H9 (cell line): ENCODE measurements around the gene ADAMTS8. TPM values are rescaled to one million over a fixed set of nuclear protein-coding genes. Genes with fewer than 3 reads are reported as not detected.

Experiments
- DNase-seq: peaks from one replicate; pipeline ENCODE4 v3.0.0-alpha.2; 2017
- H2AFZ ChIP-seq: one replicate; pipeline ENCODE4 v1.6.1; 2013; ENCODE audit warnings: mild to moderate bottlenecking, low read length, control low read depth, moderate library complexity
- H2AK5ac ChIP-seq: 2 replicates; pipeline ENCODE4 v1.6.1; 2013; ENCODE audit warnings: low read length, control low read depth, mixed read lengths; ENCODE audit not compliant: insufficient read length
- H2BK120ac ChIP-seq: one replicate; pipeline ENCODE4 v1.6.1; 2013; ENCODE audit warnings: low read depth, mild to moderate bottlenecking, low read length, control low read depth, inconsistent platforms; ENCODE audit not compliant: poor library complexity, severe bottlenecking
- H2BK12ac ChIP-seq: 2 replicates; pipeline ENCODE4 v1.6.1; 2013; ENCODE audit warnings: low read length, control low read depth, mixed read lengths, low read depth; ENCODE audit not compliant: insufficient read length
- H2BK15ac ChIP-seq: 2 replicates; pipeline ENCODE4 v1.6.1; 2013; ENCODE audit warnings: low read depth, low read length, control low read depth
- H2BK20ac ChIP-seq: one replicate; pipeline ENCODE4 v1.6.1; 2013; ENCODE audit warnings: low read depth, mild to moderate bottlenecking, low read length, control low read depth, inconsistent platforms; ENCODE audit not compliant: poor library complexity, severe bottlenecking
- H2BK5ac ChIP-seq: 2 replicates; pipeline ENCODE4 v1.6.1; 2013; ENCODE audit warnings: low read length, control low read depth, mixed read lengths; ENCODE audit not compliant: insufficient read length
- H3K14ac ChIP-seq: 2 replicates; pipeline ENCODE4 v1.6.1; 2013; ENCODE audit warnings: low read length, control low read depth; ENCODE audit not compliant: insufficient read depth
- H3K18ac ChIP-seq: 2 replicates; pipeline ENCODE4 v1.6.1; 2013; ENCODE audit warnings: low read depth, mild to moderate bottlenecking, mixed read lengths, low read length, control low read depth; ENCODE audit not compliant: insufficient read length
- H3K23ac ChIP-seq: 2 replicates; pipeline ENCODE4 v1.6.1; 2013; ENCODE audit warnings: low read length, control low read depth, mixed read lengths, low read depth; ENCODE audit not compliant: insufficient read length
- H3K23me2 ChIP-seq: 2 replicates; pipeline ENCODE4 v1.6.1; 2013; ENCODE audit warnings: low read depth, mild to moderate bottlenecking, mixed read lengths, low read length, control low read depth; ENCODE audit not compliant: insufficient read length, poor library complexity, severe bottlenecking
- H3K27ac ChIP-seq: 2 replicates; pipeline ENCODE4 v1.5.1; 2013; ENCODE audit warnings: low read length, control low read depth, mixed read lengths, low read depth; ENCODE audit not compliant: insufficient read length
- H3K27me3 ChIP-seq: 2 replicates; pipeline ENCODE4 v1.6.1; 2013; ENCODE audit warnings: low read length, control low read depth, inconsistent platforms; ENCODE audit not compliant: insufficient read depth
- H3K4ac ChIP-seq: 2 replicates; pipeline ENCODE4 v1.6.1; 2013; ENCODE audit warnings: low read depth, mild to moderate bottlenecking, control low read depth, inconsistent platforms, low read length, moderate library complexity
- H3K4me1 ChIP-seq: 2 replicates; pipeline ENCODE4 v1.6.1; 2013; ENCODE audit warnings: low read length, control low read depth, inconsistent platforms; ENCODE audit not compliant: insufficient read depth
- H3K4me2 ChIP-seq: 2 replicates; pipeline ENCODE4 v1.6.1; 2013; ENCODE audit warnings: low read length, control low read depth, mixed read lengths; ENCODE audit not compliant: insufficient read length, insufficient read depth
- H3K56ac ChIP-seq: 2 replicates; pipeline ENCODE4 v1.6.1; 2013; ENCODE audit warnings: low read depth, mild to moderate bottlenecking, mixed read lengths, low read length, control low read depth; ENCODE audit not compliant: insufficient read length
- H3K79me1 ChIP-seq: 2 replicates; pipeline ENCODE4 v1.6.1; 2013; ENCODE audit warnings: low read depth, mild to moderate bottlenecking, moderate library complexity, low read length, control low read depth, inconsistent platforms; ENCODE audit not compliant: insufficient read depth, poor library complexity, severe bottlenecking
- H3K79me2 ChIP-seq: 2 replicates; pipeline ENCODE4 v1.6.1; 2013; ENCODE audit warnings: low read length, control low read depth, inconsistent platforms; ENCODE audit not compliant: insufficient read depth
- H3K9ac ChIP-seq: 2 replicates; pipeline ENCODE4 v1.6.1; 2013; ENCODE audit warnings: low read length, control low read depth, mixed read lengths; ENCODE audit not compliant: insufficient read length; ENCODE audit errors: extremely low read depth
- H3K9me3 ChIP-seq: one replicate; pipeline ENCODE4 v1.6.1; 2013; ENCODE audit warnings: low read depth, low read length, inconsistent platforms; ENCODE audit not compliant: control insufficient read depth
- H3T11ph ChIP-seq: one replicate; pipeline ENCODE4 v1.6.1; 2013; ENCODE audit warnings: mild to moderate bottlenecking, low read length, control low read depth, inconsistent platforms
- H4K20me1 ChIP-seq: one replicate; pipeline ENCODE4 v1.6.1; 2013; ENCODE audit not compliant: control insufficient read depth, insufficient read length, insufficient read depth
- H4K5ac ChIP-seq: 2 replicates; pipeline ENCODE4 v1.6.1; 2013; ENCODE audit warnings: low read depth, mild to moderate bottlenecking, mixed read lengths, low read length, control low read depth; ENCODE audit not compliant: insufficient read length
- H4K8ac ChIP-seq: replicated peaks from 2 replicates; pipeline ENCODE4 v1.6.1; 2013; ENCODE audit warnings: low read length, control low read depth, mixed read lengths, low read depth; ENCODE audit not compliant: insufficient read length
- H4K91ac ChIP-seq: 2 replicates; pipeline ENCODE4 v1.6.1; 2013; ENCODE audit warnings: low read depth, mild to moderate bottlenecking, moderate library complexity, mixed read lengths, low read length, control low read depth; ENCODE audit not compliant: insufficient read length
- H3K27ac Mint-ChIP-seq, 3 experiments: 2 replicates in 2 of 3; 3 replicates in 1 of 3; pipeline ENCODE4 v1.8.0; 2020 to 2021; ENCODE audit warnings: mixed read lengths in 3 of 3, mild to moderate bottlenecking in 1 of 3, moderate library complexity in 1 of 3
- H3K27me3 Mint-ChIP-seq: 2 replicates; pipeline ENCODE4 v1.8.0; 2021; ENCODE audit warnings: low read depth, mild to moderate bottlenecking, moderate library complexity, mixed read lengths
- H3K36me3 Mint-ChIP-seq, 3 experiments: 2 replicates in 2 of 3; 3 replicates in 1 of 3; pipeline ENCODE4 v1.8.0; 2020 to 2021; ENCODE audit warnings: low read depth in 3 of 3, mixed read lengths in 3 of 3; ENCODE audit not compliant: insufficient read depth in 1 of 3
- H3K4me1 Mint-ChIP-seq, 2 experiments: 2 replicates each; pipeline ENCODE4 v1.8.0; 2020; ENCODE audit warnings: mixed read lengths in 2 of 2
- H3K4me3 Mint-ChIP-seq, 2 experiments: 2 replicates in 1 of 2; 3 replicates in 1 of 2; pipeline ENCODE4 v1.8.0; 2020 to 2021; ENCODE audit warnings: mild to moderate bottlenecking in 2 of 2, mixed read lengths in 2 of 2, moderate library complexity in 1 of 2
- H3K9me3 Mint-ChIP-seq, 2 experiments: 2 replicates in 1 of 2; 3 replicates in 1 of 2; pipeline ENCODE4 v1.8.0; 2020; ENCODE audit warnings: mild to moderate bottlenecking in 2 of 2, mixed read lengths in 2 of 2, moderate library complexity in 1 of 2
- WGBS: extraction: QIAGEN DNeasy Blood & Tissue Kit; methylation state at CpG from one replicate; pipeline ENCODE4 v1.1.7; 2013; ENCODE audit warnings: missing lambda C conversion rate, low lambda C conversion rate, mixed read lengths; ENCODE audit not compliant: insufficient read length; ENCODE audit errors: extremely low coverage; 5-methylcytosine and 5-hydroxymethylcytosine counted together
- total RNA-seq: library from RNA; stranded (reverse); gene quantifications from 2 replicates; pipeline ENCODE4 v1.2.1, GENCODE V29; 2021
- TF ChIP-seq, protein P1 (sequence below): fragments of 200-600 bp; sonication (generic); conservative IDR thresholded peaks from 3 replicates; pipeline ENCODE4 v1.8.0; 2021; ENCODE audit warnings: antibody characterized with exemption, mild to moderate bottlenecking

Gene ADAMTS8
- total RNA-seq, 1 experiment from 2014 or later, result 5.0 TPM

DNA sequence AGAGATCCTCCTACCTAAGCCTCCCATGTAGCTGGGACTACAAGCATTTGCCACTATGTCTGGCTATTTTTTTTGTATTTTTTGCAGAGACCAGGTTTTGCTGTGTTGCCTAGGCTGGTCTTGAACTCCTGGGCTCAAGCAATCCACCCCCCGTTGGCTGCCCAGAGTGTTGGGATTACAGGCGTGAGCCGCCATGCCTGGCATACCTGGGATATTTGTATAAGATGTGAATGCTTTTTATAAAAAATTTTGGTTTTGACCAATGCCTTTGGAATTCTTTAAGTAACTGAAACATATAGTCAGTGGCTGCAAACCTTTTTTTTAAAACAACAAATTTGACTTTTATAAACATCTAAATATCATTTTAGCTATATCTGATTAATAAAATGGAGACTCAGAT is 42.4 kb downstream of the ADAMTS8 start:
- Histone ChIP-seq H3K79me1 (no peaks in the 10 kb centered on the region), H3K23me2 (no peaks in the 10 kb centered on the region), H3K23ac (no peak overlapping the region), H3K4me1 (peaks cover 9% of the 10 kb centered on the region; the same call in 1 of the 2 replicates), H2BK5ac (no peak overlapping the region), H4K5ac (no peak overlapping the region), H3K9ac (no peak overlapping the region), H2AK5ac (no peak overlapping the region), H3K56ac (no peak overlapping the region), H3K14ac (no peak overlapping the region), H3K18ac (no peak overlapping the region), H3K4me2 (no peak overlapping the region), H2BK120ac (no peak overlapping the region), H2AFZ (no peak overlapping the region), H4K20me1 (no peaks in the 10 kb centered on the region), H2BK15ac (no peak overlapping the region), H3K9me3 (no peaks in the 10 kb centered on the region), H3K79me2 (no peaks in the 10 kb centered on the region; the same call in 1 of the 2 replicates), H4K8ac (no peak overlapping the region), H3K27ac (no peak overlapping the region), H3K27me3 (no peaks in the 10 kb centered on the region), H3K4ac (no peak overlapping the region), H2BK12ac (no peak overlapping the region), H4K91ac (no peak overlapping the region), H3T11ph (no peak overlapping the region), H2BK20ac (no peak overlapping the region)
- Mint-ChIP-seq H3K4me1 (peaks cover 33 to 52% of the 10 kb centered on the region in 2 experiments), H3K27me3 (peaks cover 2% of the 10 kb centered on the region; the same call in 1 of the 2 replicates), H3K4me3 (no peak overlapping the region), H3K27ac (no peak overlapping the region), H3K9me3 (peaks cover 0 to 4% of the 10 kb centered on the region in 2 experiments; a peak in 2 of 5 replicates), H3K36me3 (no peaks in the 10 kb centered on the region)
- TF ChIP-seq, protein P1, sequence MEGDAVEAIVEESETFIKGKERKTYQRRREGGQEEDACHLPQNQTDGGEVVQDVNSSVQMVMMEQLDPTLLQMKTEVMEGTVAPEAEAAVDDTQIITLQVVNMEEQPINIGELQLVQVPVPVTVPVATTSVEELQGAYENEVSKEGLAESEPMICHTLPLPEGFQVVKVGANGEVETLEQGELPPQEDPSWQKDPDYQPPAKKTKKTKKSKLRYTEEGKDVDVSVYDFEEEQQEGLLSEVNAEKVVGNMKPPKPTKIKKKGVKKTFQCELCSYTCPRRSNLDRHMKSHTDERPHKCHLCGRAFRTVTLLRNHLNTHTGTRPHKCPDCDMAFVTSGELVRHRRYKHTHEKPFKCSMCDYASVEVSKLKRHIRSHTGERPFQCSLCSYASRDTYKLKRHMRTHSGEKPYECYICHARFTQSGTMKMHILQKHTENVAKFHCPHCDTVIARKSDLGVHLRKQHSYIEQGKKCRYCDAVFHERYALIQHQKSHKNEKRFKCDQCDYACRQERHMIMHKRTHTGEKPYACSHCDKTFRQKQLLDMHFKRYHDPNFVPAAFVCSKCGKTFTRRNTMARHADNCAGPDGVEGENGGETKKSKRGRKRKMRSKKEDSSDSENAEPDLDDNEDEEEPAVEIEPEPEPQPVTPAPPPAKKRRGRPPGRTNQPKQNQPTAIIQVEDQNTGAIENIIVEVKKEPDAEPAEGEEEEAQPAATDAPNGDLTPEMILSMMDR, result no peak
- DNase-seq, result no peak
- WGBS, result no CpG with 5 or more reads among the region's 3 CpGs
